ENCODE data around the gene CPT1B.

- TF ChIP-seq CTCF (conservative IDR thresholded peaks at IDR 0.05 in 1 of 2, IDR thresholded peaks at IDR 0.05 in 1 of 2; ENCODE audit: low read depth in 1 of 2, low read length in 2 of 2) (no peak), EZH2 (IDR thresholded peaks at IDR 0.05; ENCODE audit: low read length, missing control alignments) (no peak)
Measured at GRCh38 chr22:50561401-50562358, 16.5 kb downstream of the CPT1B start.
